Pons (tissue), 1 donor: ENCODE results near the gene BCL3.

Experiments
- DNase-seq: peaks from one replicate; pipeline ENCODE4 v3.0.0-alpha.2; 2016; ENCODE audit warnings: low spot score

The BCL3 gene

DNA sequence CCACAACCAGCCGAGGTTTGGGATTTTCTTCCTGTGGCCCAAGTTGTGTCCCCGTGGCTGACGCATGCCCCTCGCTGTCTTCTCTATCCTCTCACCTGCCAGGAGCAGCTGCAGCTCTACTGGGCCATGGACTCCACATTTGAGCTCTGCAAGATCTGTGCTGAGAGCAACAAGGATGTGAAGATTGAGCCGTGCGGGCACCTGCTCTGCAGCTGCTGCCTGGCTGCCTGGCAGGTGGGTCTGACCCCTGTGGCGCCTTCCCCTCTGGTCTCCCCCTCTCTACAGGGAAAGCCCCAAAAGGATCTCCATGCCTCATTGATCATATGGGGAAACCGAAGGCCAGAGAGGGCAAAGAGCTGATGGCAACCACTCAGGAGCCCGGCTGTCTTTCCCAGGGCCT is 43.8 kb downstream of the BCL3 start:
- no peak for DNase-seq

DNA sequence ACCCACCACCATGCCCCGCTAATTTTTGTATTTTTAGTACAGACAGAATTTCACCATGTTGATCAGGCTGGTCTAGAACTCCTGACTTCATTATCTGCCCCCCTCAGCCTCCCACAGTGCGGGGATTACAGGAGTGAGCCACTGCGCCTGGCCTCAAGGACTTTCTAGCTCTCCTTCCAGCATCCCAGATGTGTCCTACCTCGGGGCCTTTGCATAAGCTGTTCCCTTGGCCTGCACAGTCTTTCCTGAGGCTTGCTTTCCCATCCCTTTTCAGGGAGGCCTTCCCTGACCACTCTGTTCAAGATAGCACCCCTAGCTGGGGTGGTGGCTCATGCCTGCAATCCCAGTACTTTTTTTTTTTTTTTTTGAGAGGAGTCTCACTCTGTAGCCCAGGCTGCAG is 46.1 kb downstream of the BCL3 start:
- no peak for DNase-seq

- DNase-seq = no peak
Observed at GRCh38 chr19:44795398-44795987, 47.0 kb downstream of the BCL3 start.

GRCh38 chr19:44796701-44797115 is 48.2 kb downstream of the BCL3 start:
- no peak for DNase-seq

GRCh38 chr19:44799627-44800346 is 51.3 kb downstream of the BCL3 start:
- DNase-seq = no peak

- DNase-seq = peak; percentile 20
Observed at GRCh38 chr19:44800461-44800860, 52.0 kb downstream of the BCL3 start.

DNA sequence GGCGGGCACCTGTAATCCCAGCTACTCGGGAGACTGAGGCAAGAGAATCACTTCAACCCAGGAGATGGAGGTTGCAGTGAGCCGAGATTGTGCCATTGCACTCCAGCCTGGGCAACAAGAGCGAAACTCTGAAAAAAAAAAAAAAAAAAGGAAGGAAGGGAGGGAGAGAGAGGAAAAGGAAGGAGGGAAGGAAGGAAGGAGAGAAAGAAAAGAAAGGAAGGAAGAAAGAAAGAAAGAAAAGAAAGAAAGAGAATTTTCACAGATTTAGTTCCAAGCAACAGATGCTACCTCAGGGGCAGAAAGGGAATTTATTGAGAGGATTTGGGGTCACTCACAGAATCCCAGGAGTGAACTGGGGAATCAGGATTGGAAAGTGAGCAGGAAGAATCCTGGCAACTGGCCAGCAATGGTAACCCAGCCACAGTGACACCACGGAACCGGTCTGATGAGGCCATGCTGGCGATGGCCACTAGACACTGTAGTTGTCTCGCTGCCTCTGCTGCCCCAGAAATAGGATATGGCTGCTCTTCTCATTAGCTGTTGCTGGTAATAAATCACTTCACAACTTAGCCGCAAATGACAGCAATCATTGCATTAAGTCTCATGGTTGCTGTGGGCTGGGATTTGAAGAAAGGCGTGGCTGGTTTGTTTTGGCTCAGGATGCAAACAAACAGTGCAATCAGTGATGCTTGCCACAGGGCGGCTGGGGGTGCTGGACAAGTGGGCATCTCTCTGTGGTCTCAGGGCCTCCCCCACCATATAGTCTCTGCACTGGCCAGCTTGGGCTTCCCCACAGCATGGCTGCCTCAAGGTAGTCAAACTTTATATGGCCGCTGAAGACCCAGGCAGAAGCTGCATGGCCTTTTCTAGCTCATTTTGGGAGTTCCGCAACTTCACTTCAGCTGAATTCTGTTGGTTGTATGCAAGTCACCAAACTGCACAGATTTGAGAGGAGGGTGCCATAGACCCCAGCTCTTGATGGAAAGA is 55.2 kb downstream of the BCL3 start:
- DNase-seq = no peak

- no peak for DNase-seq
Observed at GRCh38 chr19:44806291-44806690, 57.8 kb downstream of the BCL3 start.

DNA sequence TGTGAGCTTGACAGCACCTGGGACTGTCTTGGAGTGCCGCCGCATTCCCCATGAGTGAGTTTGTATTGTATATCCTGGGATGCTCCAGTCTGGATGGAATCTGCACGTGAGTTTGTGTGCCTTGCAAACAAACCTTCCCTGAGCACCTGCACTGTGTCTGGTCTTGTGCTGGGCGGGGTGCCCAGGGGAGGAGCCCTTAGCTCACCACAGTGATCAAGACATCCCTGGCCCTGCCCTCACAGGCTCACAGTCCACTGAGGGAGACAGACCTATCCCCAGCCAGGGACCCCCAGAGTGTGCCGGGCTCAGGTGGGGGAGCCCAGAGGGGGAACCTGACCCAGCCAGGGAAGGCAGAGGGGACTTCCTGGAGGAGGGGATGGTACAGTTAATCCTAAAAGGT is 58.7 kb downstream of the BCL3 start:
- DNase-seq = no peak

DNA sequence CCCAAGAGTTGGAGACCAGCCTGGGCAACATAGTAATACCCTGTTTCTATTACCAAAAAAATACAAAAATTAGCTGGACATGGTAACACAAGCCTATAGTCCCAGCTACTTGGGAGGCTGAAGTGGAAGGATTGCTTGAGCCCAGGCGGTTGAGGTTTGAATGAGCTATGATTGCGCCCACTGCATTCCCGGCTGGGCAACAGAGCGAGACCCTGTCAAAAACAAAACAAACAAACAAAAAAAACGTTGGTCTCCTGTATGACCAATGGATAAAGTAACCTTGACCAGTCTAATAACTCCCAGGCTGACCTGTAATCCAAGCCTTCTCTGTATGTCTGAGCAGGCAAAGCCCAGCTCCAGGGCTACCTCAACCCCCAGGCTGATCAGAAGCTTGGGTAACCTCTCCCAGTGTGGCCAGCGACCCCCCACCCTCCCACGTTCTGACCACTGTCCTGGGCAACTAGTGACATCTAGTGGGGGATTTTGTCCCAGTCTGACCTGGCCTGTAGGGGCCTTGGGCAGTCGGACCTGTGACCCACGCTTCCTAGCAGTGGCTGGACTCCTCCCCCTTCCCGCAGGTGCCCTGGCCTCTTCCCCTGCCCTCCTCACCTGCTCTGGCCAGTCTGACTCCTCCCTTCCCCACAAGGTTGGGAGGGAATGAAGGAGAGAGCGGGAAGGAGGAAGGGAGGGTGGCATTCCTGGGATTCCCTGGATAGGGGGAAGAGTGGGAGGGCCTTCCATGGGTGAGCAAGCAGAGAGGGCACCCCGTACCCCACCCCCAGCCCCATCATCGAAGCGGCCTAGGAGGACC is 59.3 kb downstream of the BCL3 start:
- DNase-seq = peak; percentile 20

DNA sequence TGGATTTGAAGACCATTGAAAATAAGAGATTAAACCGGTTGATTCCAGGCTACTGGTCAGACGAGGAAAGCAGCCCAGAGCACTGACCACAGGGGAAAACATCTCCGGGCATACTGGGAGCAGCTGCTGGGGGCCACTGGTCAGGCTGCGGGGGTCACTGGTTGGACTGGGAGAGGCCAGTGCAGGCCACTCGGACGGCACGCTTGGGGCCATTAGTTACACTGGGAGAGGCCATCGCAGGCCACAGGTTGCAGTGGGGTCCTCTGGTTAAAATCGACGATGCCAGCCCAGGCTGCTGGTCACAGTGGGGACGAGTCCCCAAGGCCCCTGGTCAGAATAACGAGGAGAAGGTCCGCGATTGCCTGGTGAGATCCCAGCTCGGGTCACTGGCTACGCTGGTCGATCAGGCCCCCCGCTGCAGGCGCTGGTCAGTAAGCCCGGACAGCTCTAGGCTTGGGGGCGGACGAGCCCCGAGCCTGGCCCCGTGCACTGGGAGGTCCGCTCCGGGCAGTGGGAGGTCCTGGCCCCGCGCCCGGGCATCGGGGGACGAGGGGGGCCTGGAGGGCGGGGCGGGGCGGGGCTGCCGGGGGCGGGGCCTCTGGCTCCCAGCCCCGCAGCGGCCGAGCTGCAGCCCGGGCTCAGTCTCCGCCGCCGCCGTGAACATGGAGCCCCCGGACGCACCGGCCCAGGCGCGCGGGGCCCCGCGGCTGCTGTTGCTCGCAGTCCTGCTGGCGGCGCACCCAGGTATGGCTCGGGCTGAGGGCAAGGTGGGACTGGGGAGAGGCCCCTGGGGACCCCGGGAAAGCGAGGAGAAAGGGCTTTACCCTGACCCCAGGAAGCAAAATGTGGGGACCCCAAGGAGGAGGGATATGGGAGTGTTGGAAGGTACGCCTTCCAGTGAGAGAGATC is 60.2 kb downstream of the BCL3 start, which contains the start of gene BCAM:
Gene BCAM, plus strand, starts transcription at position 641 of the 909 bp plus-strand sequence. Its CDS starts 22 bp downstream, at position 663.
- peak; percentile 16 for DNase-seq
